ENCODE data around the gene CACNG4. TPM values are rescaled to one million over a fixed set of nuclear protein-coding genes. Genes with fewer than 3 reads are reported as not detected.

CACNG4 gene
- total RNA-seq, 1 experiment from 2014 or later = 40.3 TPM

GRCh38 chr17:66981983-66982508 is 17.5 kb downstream of the CACNG4 start:
- BruUV-seq (replicated peaks) = no TSS peak
- Histone ChIP-seq H3K9me3 (ENCODE audit: control insufficient read depth, insufficient read depth, low read depth, low read length) (no peaks in the 10 kb centered on the region), H3K4me1 (ENCODE audit: control insufficient read depth, insufficient read depth, low read length) (peaks cover 2% of the 10 kb centered on the region; the same call in 1 of the 2 replicates), H3K4me3 (ENCODE audit: low read depth in 2 of 2, low read length in 2 of 2) (no peak overlapping the region), H3K27me3 (ENCODE audit: control insufficient read depth, insufficient read depth, low read length) (no peaks in the 10 kb centered on the region), H3K27ac (ENCODE audit: low read length) (no peak overlapping the region), H3K36me3 (ENCODE audit: control insufficient read depth, insufficient read depth, low read length) (no peaks in the 10 kb centered on the region)
- ChIA-PET CTCF (no interaction called here), POLR2A (no interaction called here)
- TF ChIP-seq, protein P1, sequence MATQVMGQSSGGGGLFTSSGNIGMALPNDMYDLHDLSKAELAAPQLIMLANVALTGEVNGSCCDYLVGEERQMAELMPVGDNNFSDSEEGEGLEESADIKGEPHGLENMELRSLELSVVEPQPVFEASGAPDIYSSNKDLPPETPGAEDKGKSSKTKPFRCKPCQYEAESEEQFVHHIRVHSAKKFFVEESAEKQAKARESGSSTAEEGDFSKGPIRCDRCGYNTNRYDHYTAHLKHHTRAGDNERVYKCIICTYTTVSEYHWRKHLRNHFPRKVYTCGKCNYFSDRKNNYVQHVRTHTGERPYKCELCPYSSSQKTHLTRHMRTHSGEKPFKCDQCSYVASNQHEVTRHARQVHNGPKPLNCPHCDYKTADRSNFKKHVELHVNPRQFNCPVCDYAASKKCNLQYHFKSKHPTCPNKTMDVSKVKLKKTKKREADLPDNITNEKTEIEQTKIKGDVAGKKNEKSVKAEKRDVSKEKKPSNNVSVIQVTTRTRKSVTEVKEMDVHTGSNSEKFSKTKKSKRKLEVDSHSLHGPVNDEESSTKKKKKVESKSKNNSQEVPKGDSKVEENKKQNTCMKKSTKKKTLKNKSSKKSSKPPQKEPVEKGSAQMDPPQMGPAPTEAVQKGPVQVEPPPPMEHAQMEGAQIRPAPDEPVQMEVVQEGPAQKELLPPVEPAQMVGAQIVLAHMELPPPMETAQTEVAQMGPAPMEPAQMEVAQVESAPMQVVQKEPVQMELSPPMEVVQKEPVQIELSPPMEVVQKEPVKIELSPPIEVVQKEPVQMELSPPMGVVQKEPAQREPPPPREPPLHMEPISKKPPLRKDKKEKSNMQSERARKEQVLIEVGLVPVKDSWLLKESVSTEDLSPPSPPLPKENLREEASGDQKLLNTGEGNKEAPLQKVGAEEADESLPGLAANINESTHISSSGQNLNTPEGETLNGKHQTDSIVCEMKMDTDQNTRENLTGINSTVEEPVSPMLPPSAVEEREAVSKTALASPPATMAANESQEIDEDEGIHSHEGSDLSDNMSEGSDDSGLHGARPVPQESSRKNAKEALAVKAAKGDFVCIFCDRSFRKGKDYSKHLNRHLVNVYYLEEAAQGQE (IDR thresholded peaks at IDR 0.05; ENCODE audit: insufficient read depth in 1 of 2, low read depth in 2 of 2, low read length in 1 of 2) = no peak
- no peak for TF ChIP-seq POLR2AphosphoS5 (IDR thresholded peaks at IDR 0.05; ENCODE audit: low read depth, low read length)
- no peak for TF ChIP-seq TCF7L2 (IDR thresholded peaks at IDR 0.05; ENCODE audit: low read depth, low read length)
- no peak for TF ChIP-seq CTCF (IDR thresholded peaks at IDR 0.05)
- TF ChIP-seq SIN3A (IDR thresholded peaks at IDR 0.05; ENCODE audit: borderline replicate concordance, insufficient read depth, low read depth, low read length) = no peak
- in situ Hi-C loops (cut with HindIII; ENCODE audit: low pct_unique_long_range_greater_than_20kb, low sequenced_read_pairs) = no loop called here
- no peak for DNase-seq (ENCODE audit: low read depth, low spot score)
- intact Hi-C loops (cut with micrococcal nuclease; ENCODE audit: unreplicated experiment) = no loop called here
- no peak for ATAC-seq

DNA sequence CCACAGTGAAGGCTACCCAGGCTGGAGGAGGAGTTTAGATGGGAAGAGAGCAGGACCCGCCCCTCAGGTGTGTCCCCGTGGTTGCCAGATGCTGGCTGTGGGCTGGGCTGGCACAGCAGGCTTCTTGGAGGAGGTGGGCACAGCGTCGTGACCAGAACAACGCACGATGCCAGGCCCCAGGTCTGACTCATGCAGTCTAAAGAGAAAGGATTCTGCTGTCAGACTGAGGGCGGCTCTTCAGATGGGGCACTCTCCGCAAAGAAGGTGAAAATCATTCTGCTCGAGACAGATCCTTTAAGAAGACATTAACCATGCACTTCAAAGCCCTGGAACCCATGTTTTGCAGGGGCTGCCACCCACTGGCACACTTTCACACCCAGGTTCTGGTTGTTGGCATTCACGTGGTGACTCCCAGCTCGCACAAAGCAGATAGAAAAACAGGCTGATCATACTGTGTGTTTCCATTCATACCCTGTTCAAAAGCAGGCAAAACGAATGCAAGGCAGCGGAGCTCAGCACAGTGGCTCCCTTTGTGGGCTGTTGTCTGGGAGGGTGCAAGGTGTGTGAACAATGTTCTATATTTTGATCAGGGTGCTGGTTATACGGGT is 19.0 kb downstream of the CACNG4 start:
- no peaks in the 10 kb centered on the region for H3K36me3 ChIP-seq (ENCODE audit: control insufficient read depth, insufficient read depth, low read length)
- no peak for ATAC-seq
- no TSS peak for BruUV-seq (replicated peaks)
- ChIA-PET CTCF (no interaction called here), POLR2A (no interaction called here)
- no peaks in the 10 kb centered on the region for H3K27me3 ChIP-seq (ENCODE audit: control insufficient read depth, insufficient read depth, low read length)
- no peak overlapping the region for H3K4me3 ChIP-seq (ENCODE audit: low read depth in 2 of 2, low read length in 2 of 2)
- peaks cover 2% of the 10 kb centered on the region; the same call in 1 of the 2 replicates for H3K4me1 ChIP-seq (ENCODE audit: control insufficient read depth, insufficient read depth, low read length)
- in situ Hi-C loops (cut with HindIII; ENCODE audit: low pct_unique_long_range_greater_than_20kb, low sequenced_read_pairs) = no loop called here
- no peak overlapping the region for H3K27ac ChIP-seq (ENCODE audit: low read length)
- DNase-seq (ENCODE audit: low read depth, low spot score) = no peak
- intact Hi-C loops (cut with micrococcal nuclease; ENCODE audit: unreplicated experiment) = no loop called here
- TF ChIP-seq SIN3A (IDR thresholded peaks at IDR 0.05; ENCODE audit: borderline replicate concordance, insufficient read depth, low read depth, low read length) (no peak), TCF7L2 (IDR thresholded peaks at IDR 0.05; ENCODE audit: low read depth, low read length) (no peak), CTCF (IDR thresholded peaks at IDR 0.05) (no peak), POLR2AphosphoS5 (IDR thresholded peaks at IDR 0.05; ENCODE audit: low read depth, low read length) (no peak)
- TF ChIP-seq, protein P1 (IDR thresholded peaks at IDR 0.05; ENCODE audit: insufficient read depth in 1 of 2, low read depth in 2 of 2, low read length in 1 of 2) = no peak
- H3K9me3 ChIP-seq (ENCODE audit: control insufficient read depth, insufficient read depth, low read depth, low read length) = no peaks in the 10 kb centered on the region

Data from Panc1 (cell line).